ENCODE data around the gene EOLA1. TPM values are rescaled to one million over a fixed set of nuclear protein-coding genes. Genes with fewer than 3 reads are reported as not detected.
A peak's percentile ranks its signal among the peaks of the same experiment; 100 is the strongest.
"Not testable (repeated sequence)": the region's sequence is repeated elsewhere in the genome, so short reads cannot be mapped to it uniquely, and the experiment has no call there.

The EOLA1 gene
- total RNA-seq, 1 donor from 2014 or later = 19.8 TPM

- peaks cover 6% of the 10 kb centered on the region for H3K4me1 ChIP-seq
- ATAC-seq (peak; percentile 77 to 79), DNase-seq (peak; percentile 92)
- H3K4me3 ChIP-seq = peak overlapping the region; percentile 51
- H3K9me3 ChIP-seq = no peaks in the 10 kb centered on the region
- H3K27me3 ChIP-seq (ENCODE audit: low read depth) = no peaks in the 10 kb centered on the region
- intact Hi-C loops (cut with DNase I) = no loop called here
- no peak for TF ChIP-seq CTCF (IDR thresholded peaks at IDR 0.05)
- H3K36me3 ChIP-seq = no peaks in the 10 kb centered on the region
- H3K27ac ChIP-seq = peak overlapping the region; percentile 72
Observed at GRCh38 chrX:149539283-149540130, 1.3 kb upstream of the EOLA1 start.

- no peaks in the 10 kb centered on the region for H3K27me3 ChIP-seq (ENCODE audit: low read depth)
- DNase-seq = peak; percentile 95
- ATAC-seq = peak; percentile 85 to 89
- peak overlapping the region; percentile 68 for H3K4me3 ChIP-seq
- intact Hi-C loops (cut with DNase I) = no loop called here
- peaks cover 6% of the 10 kb centered on the region for H3K4me1 ChIP-seq
- TF ChIP-seq CTCF (IDR thresholded peaks at IDR 0.05) = no peak
- H3K9me3 ChIP-seq = no peaks in the 10 kb centered on the region
- peak overlapping the region; percentile 92 for H3K27ac ChIP-seq
- H3K36me3 ChIP-seq = no peaks in the 10 kb centered on the region
Observed at GRCh38 chrX:149540131-149540620, 636 bp upstream of the EOLA1 start.

- no peak for TF ChIP-seq CTCF (IDR thresholded peaks at IDR 0.05)
- no peak for DNase-seq
- Histone ChIP-seq H3K27me3 (ENCODE audit: low read depth) (no peaks in the 10 kb centered on the region), H3K9me3 (no peaks in the 10 kb centered on the region), H3K27ac (peak overlapping the region; percentile 92), H3K36me3 (no peaks in the 10 kb centered on the region), H3K4me1 (peaks cover 6% of the 10 kb centered on the region), H3K4me3 (peak overlapping the region; percentile 68)
- no peak for ATAC-seq
- intact Hi-C loops (cut with DNase I) = no loop called here
Observed at GRCh38 chrX:149541521-149542047, 772 bp downstream of the EOLA1 start.

- H3K36me3 ChIP-seq; H3K9me3 ChIP-seq; H3K27ac ChIP-seq; H3K4me1 ChIP-seq; intact Hi-C loops (cut with DNase I); ATAC-seq; H3K27me3 ChIP-seq (ENCODE audit: low read depth); DNase-seq; H3K4me3 ChIP-seq: not testable (repeated sequence)
Observed at GRCh38 chrX:149545545-149546543, 5.0 kb downstream of the EOLA1 start.

- intact Hi-C loops (cut with DNase I); H3K9me3 ChIP-seq; H3K4me3 ChIP-seq; ATAC-seq; H3K27ac ChIP-seq; DNase-seq; H3K36me3 ChIP-seq; H3K27me3 ChIP-seq (ENCODE audit: low read depth); H3K4me1 ChIP-seq: not testable (repeated sequence)
Observed at GRCh38 chrX:149546962-149547361, 6.2 kb downstream of the EOLA1 start.

- H3K4me3 ChIP-seq; H3K4me1 ChIP-seq; H3K9me3 ChIP-seq; H3K36me3 ChIP-seq; DNase-seq; H3K27me3 ChIP-seq (ENCODE audit: low read depth); H3K27ac ChIP-seq; ATAC-seq; intact Hi-C loops (cut with DNase I): not testable (repeated sequence)
Observed at GRCh38 chrX:149547782-149548181, 7.0 kb downstream of the EOLA1 start.

- H3K27me3 ChIP-seq (ENCODE audit: low read depth); H3K27ac ChIP-seq; H3K36me3 ChIP-seq; H3K4me1 ChIP-seq; ATAC-seq; intact Hi-C loops (cut with DNase I); H3K4me3 ChIP-seq; DNase-seq; H3K9me3 ChIP-seq: not testable (repeated sequence)
Observed at GRCh38 chrX:149549701-149550100, 8.9 kb downstream of the EOLA1 start, which contains the start of gene HSFX3. TSS of gene HSFX3 (minus strand) at chrX:149549924. CDS start at chrX:149549852, 72 bp downstream.

- H3K27ac ChIP-seq, DNase-seq: not testable (repeated sequence)
- peak in 1 of 2 donors; percentile 51 for ATAC-seq
Observed at GRCh38 chrX:149550454-149550853, 9.6 kb downstream of the EOLA1 start.

GRCh38 chrX:149551245-149551938 lies 10.6 kb downstream of the EOLA1 start:
- H3K27ac ChIP-seq; DNase-seq; H3K36me3 ChIP-seq; H3K27me3 ChIP-seq (ENCODE audit: low read depth); H3K9me3 ChIP-seq; H3K4me3 ChIP-seq; ATAC-seq; H3K4me1 ChIP-seq; intact Hi-C loops (cut with DNase I): not testable (repeated sequence)

More at GRCh38 chrX:149550454-149550853, 9.6 kb downstream of the EOLA1 start:
- H3K4me1 ChIP-seq; H3K27me3 ChIP-seq (ENCODE audit: low read depth); intact Hi-C loops (cut with DNase I); H3K9me3 ChIP-seq; H3K4me3 ChIP-seq; H3K36me3 ChIP-seq: not testable (repeated sequence)
